ENCODE data around the gene TEKT1. TPM values are rescaled to one million over a fixed set of nuclear protein-coding genes. Genes with fewer than 3 reads are reported as not detected.

Gene TEKT1
- total RNA-seq, 1 experiment from 2014 or later: not detected

Small RNA genes within 50 kb of the gene (small RNA-seq; reads per million reads assigned to genes)
- gene AC004706.2: 0 reads per million in 2 experiments

Other genes with a start within 250 kb of the TEKT1 start
- 12.0 and 14.9 TPM in 2 replicates for gene KIAA0753, start 191.0 kb downstream of the TEKT1 start, total RNA-seq (2014; rRNA removed; shearing (Covaris generic))
- 136 and 201 TPM in 2 replicates for gene TXNDC17, start 190.7 kb downstream of the TEKT1 start, total RNA-seq (2014; rRNA removed; shearing (Covaris generic))
- 29.2 and 36.0 TPM in 2 replicates for gene MED31, start 180.1 kb downstream of the TEKT1 start, total RNA-seq (2014; rRNA removed; shearing (Covaris generic))
- 1.2 and 1.5 TPM in 2 replicates for gene C17orf100, start 180.0 kb downstream of the TEKT1 start, total RNA-seq (2014; rRNA removed; shearing (Covaris generic))
- gene SLC13A5, start 118.4 kb downstream of the TEKT1 start, total RNA-seq (2014; rRNA removed; shearing (Covaris generic)): not detected in 2 replicates
- gene XAF1, start 75.7 kb downstream of the TEKT1 start, total RNA-seq (2014; rRNA removed; shearing (Covaris generic)): 1.0 and 1.4 TPM in 2 replicates
- gene FBXO39, start 55.5 kb downstream of the TEKT1 start, total RNA-seq (2014; rRNA removed; shearing (Covaris generic)): not detected in 2 replicates
- not detected in 2 replicates for gene ALOX12, start 164.3 kb upstream of the TEKT1 start, total RNA-seq (2014; rRNA removed; shearing (Covaris generic))
- 882 and 947 TPM in 2 replicates for gene RNASEK, start 180.9 kb upstream of the TEKT1 start, total RNA-seq (2014; rRNA removed; shearing (Covaris generic))
- gene BCL6B, start 191.3 kb upstream of the TEKT1 start, total RNA-seq (2014; rRNA removed; shearing (Covaris generic)): not detected in 2 replicates
- 0.61 and 0.64 TPM in 2 replicates for gene SLC16A13, start 204.3 kb upstream of the TEKT1 start, total RNA-seq (2014; rRNA removed; shearing (Covaris generic))
- gene SLC16A11, start 212.4 kb upstream of the TEKT1 start, total RNA-seq (2014; rRNA removed; shearing (Covaris generic)): not detected in 2 replicates
- gene CLEC10A, start 248.5 kb upstream of the TEKT1 start, total RNA-seq (2014; rRNA removed; shearing (Covaris generic)): not detected in 2 replicates

All from SK-MEL-5 (cell line).